Tongue (tissue), 2 donors: Measurements from ENCODE around the gene PLTP. TPM values are rescaled to one million over a fixed set of nuclear protein-coding genes. Genes with fewer than 3 reads are reported as not detected.
"Not testable (repeated sequence)": the region's sequence is repeated elsewhere in the genome, so short reads cannot be mapped to it uniquely, and the experiment has no call there.

Experiments
- DNase-seq: peaks from one replicate; pipeline ENCODE4 v3.0.0-alpha.2; 2015
- total RNA-seq: library from RNA; depleted of rRNA; stranded (reverse); fragments of >200 nt; gene quantifications from one replicate; pipeline ENCODE4 v1.2.3, GENCODE V29; 2014

Gene PLTP
- total RNA-seq, 1 donor from 2014 or later: 14.0 TPM

DNA sequence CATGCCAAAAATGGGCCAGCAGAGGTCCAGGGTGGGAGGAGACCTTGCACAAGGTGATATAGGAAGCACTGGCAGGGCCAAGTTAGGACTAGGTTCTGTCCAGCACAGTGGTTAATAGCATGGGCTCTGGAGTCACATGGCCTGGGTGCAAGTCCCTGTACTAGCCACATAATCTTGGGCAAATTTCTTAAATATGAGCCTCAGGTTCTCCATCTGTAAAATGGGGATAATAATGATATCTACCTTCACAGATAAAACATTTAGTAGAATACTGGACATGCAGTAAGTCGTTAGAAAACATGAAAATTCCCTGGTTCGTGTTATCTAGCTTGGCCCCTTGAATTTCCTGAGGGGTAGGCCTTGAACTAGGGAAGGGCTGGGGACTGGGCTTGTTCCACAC is 14.7 kb downstream of the PLTP start:
- DNase-seq: no peak

DNA sequence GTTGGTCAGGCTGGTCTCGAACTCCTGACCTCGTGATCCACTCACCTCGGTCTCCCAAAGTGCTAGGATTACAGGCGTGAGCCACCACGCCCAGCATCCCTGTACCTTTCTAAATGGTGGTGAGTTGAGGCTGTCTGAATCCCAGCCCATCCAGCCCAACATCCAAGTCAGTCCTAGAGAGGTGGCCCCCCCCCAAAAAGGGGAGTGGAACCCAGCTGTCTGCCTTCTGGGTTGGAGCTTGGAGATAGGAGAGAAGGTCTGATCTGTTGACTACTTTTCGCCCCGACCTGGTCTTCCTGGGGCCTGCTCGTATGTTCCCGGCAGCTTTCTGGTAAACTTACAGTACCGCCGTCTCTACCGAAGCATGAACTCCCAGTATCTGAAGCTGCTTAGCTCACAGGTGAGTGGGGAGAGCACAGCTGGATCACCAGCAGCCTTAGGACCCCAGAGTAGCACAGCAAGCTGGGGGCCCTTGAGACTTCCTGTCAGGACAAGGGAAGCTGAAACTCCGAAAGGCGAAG is 15.3 kb downstream of the PLTP start:
- no peak for DNase-seq

GRCh38 chr20:45894797-45895196 is 17.2 kb downstream of the PLTP start:
- no peak for DNase-seq

- no peak for DNase-seq
Measured at GRCh38 chr20:45893831-45894230, 18.1 kb downstream of the PLTP start.

DNA sequence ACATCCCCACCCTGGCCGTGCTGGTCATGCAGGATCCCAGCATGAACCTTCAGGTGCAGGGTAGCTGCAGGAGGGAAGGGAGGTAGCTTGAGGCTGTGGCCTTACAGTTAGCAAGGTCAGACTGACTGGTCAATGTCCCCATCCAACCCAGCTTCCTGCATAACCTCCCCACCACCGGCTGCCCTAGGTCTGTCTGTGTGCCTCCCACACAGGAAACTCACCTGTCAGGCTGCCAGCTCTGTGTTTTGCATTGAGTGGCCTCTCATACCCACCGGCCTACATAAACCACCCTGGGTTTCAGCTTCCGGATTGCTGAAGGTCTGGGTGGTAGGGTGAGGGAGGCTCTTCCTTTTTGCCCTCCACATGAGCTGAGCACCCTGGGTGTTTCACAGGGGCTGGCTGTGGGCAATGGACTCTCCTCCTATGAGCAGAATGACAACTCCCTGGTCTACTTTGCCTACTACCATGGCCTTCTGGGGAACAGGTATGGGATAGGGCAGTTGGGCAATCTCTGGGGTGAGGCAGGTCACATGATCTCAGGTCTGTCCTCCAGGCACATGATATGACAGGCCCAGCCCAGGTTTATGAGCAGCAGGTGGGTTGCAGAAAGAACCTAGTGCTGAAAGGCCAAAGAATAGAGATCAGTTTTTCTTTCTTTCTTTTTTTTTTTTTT is 19.0 kb downstream of the PLTP start:
- no peak for DNase-seq

DNA sequence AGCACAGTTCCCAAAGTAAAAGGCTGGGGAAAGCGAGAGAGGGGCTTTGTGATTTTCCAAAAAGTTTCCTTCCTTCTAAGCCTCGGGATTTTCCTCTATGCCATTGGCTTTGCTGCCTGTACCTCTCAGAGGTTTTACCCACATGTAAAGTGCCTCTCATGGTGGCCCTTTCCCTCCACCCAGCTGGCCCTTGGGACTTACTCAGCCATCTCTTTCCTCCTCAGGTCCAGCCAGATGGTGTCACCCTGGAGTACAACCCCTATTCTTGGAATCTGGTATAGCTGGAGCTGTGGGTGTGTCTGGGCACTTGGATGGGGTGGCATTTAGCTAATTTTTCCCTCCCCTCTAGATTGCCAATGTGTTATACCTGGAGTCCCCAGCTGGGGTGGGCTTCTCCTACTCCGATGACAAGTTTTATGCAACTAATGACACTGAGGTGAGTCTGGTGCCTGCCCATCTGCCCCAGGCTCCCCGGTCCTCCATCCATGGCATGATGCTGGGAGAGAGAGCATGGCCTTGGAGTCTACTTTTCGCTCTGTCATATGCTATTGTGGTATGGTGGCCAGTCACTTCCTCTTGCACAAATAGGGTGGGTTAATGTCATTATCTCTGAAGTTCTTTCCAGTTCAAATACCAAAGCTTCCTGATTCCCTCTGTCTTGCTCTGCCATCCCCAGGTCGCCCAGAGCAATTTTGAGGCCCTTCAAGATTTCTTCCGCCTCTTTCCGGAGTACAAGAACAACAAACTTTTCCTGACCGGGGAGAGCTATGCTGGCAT is 19.7 kb downstream of the PLTP start:
- DNase-seq: no peak

DNA sequence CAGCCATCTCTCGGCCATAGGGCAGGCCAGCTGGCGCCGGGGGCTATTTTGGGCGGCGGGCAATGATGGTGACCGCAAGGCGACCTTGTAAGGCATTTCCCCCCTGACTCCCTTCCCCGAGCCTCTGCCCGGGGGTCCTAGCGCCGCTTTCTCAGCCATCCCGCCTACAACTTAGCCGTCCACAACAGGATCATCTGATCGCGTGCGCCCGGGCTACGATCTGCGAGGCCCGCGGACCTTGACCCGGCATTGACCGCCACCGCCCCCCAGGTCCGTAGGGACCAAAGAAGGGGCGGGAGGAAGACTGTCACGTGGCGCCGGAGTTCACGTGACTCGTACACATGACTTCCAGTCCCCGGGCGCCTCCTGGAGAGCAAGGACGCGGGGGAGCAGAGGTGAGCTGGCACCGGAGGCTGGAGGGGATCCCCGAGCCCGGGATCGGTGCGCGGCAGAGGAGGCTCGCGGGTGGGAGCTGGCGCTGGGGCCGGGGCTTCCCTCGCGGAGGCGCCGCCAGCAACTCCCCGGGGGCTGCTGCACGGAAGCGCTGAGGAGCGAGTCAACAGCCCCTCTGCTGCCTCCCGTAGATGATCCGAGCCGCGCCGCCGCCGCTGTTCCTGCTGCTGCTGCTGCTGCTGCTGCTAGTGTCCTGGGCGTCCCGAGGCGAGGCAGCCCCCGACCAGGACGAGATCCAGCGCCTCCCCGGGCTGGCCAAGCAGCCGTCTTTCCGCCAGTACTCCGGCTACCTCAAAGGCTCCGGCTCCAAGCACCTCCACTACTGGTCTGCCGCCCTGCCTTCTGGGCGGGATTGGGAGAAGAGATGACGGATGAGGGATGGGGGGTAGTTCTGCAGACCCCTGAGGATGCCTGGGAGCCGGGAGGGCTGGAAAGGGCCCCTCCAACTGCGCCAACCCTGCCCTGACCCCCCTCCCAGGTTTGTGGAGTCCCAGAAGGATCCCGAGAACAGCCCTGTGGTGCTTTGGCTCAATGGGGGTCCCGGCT is 20.7 kb downstream of the PLTP start, which contains the start of the genes CTSA and NEURL2:
TSS of gene CTSA (plus strand) at position 351 of the 999 bp plus-strand sequence. CDS start at position 585, 234 bp downstream.
TSS of gene NEURL2 (minus strand) at position 224 of the 999 bp plus-strand sequence. CDS start at position 7, 217 bp downstream.
- peak; percentile 95 for DNase-seq

DNA sequence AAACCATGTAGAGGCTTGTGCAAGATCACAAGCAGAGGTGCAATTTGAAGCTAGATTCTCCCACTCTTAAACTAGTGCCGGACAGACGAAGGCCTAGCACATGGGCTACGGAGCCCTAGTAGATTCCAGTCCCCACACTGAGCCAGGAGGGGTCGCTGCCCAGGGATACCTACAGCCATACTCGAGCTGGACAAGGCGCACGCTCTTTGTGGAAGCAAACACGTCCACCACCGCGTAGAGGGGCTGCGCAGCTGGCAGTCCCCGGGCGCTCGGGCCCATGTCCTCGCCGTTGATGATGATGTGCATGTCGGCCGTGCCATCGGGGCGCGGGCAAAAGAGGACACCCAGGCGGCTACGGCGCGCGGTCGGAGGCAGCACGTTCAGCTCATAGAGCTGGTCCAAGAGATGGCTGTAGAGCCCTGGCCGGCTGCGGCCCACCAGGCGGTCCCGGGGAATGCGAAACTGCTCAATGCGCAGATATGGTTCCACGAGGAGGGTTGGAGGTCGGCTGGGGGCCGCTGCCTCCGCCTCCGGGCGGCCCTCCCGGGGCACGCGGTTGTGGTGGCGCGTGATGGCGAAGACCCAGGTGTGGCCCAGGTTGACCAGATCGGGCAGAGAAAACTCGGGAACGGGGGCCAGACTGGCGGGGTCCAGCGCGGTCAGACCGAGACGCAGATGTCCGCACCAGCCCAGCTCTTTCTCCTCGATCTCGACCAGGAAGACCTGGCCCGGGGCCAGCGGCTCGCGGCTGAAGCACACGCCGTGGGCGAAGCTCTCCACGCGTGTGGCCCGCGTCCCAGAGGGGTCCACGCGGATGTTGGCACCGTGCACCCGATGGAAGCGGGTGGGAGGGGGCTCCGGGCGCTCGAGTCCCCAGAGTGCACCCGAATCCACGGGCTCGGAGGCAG is 21.6 kb downstream of the PLTP start:
- peak; percentile 92 for DNase-seq

GRCh38 chr20:45888681-45889080 is 23.3 kb downstream of the PLTP start:
- no peak for DNase-seq

DNA sequence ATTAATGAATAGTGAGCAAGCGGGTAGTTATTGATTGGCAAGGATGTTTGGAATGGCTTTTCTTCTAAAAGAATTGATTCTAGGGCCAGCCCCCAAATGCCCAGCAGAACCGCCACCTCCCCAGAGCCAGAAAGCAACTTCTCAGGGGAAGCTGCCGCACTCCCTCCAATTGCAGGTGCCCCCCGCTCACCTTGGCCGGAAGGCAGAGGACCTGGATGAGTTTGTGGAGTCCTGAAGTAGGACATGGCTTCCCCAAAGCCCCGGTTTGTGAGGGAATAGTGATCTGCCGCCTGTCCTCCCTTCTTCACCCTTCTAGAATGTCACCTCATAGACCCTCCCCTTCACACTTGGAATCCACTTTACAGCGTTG is 24.6 kb downstream of the PLTP start, which contains the start of gene SPATA25:
TSS of gene SPATA25 (minus strand) at position 277 of the 370 bp plus-strand sequence. CDS start at position 245, 32 bp downstream.
- DNase-seq: no peak

DNA sequence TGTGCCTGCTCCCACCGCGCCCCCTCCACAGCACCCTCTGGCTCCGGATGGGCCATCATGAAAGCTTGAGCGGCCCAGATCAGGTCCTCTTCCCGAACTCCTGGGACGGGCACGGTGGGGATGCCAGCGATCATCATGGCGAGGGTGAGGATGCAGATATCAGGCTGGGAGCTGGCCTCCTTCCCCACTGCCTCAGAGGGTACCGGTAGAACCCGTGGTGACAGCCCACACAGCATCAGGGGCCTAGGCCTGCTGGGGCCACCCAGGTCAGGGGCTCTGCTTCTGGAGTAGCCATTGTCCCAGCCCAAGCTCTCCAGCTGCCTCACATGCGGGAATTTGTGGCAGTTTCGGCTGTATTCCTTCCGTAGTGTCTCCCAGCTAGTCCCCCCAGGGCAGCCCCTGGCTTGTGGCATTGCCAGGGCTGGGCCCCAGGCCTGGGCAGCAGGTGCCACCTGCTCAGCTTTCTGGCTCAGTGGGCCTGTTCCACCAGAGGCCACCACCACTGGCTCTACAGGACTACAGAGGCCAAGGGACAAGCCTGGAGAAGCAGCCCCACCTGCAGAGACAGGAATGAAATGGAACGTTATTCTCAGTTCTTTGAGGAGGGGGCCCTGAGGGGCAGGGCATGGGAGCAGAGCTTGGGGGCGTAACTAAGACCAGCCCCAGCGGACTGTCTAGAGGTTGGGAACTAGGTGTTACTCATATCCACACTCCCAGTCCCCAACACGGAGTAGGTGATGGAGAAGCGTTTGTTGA is 25.2 kb downstream of the PLTP start:
- DNase-seq: no peak

GRCh38 chr20:45883100-45883469 is 28.9 kb downstream of the PLTP start:
- no peak for DNase-seq

GRCh38 chr20:45882469-45883099 is 29.4 kb downstream of the PLTP start:
- DNase-seq: no peak

DNA sequence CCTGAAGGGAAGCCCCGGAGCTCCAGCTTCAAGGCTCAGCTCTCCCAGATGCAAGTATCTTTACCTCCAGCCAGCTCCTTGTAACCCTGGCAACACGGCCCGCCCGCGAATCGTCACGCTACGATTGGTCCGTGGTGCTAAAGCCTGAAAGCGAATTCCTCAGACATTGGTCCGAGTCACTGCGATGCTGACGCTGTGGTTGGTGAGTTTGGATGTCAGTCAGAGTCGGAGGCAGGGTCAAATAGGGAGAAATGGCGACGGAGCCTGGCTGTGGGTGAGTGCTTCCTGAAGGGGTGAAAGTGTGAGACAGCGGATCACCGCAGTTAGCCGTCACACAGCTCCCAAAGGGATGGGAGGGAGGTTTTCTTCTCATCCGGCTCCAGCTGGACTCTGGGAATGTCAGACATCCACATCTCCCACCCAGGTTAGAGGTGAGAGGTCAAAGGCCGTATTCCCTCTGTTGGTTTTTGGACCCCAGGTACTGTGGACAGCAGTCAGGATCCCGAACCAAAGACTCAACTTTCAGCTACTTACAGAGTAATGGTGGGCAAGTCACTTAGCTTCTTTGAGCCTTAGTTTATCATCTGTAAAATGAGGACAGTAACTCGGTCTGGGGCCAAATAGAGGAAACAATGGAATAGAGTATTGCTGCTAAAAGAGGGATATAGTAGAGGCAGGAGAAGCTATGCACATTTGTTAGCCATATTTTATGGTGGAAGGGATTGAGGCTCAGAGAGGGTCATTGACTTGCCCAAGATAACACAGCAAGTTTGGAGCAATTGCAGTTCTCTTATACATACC is 30.8 kb downstream of the PLTP start, which contains the start of gene ZSWIM1:
TSS of gene ZSWIM1 (plus strand) at position 240 of the 801 bp plus-strand sequence. CDS start 1,366 bp downstream, outside the sequence.
- DNase-seq: peak; percentile 100

DNA sequence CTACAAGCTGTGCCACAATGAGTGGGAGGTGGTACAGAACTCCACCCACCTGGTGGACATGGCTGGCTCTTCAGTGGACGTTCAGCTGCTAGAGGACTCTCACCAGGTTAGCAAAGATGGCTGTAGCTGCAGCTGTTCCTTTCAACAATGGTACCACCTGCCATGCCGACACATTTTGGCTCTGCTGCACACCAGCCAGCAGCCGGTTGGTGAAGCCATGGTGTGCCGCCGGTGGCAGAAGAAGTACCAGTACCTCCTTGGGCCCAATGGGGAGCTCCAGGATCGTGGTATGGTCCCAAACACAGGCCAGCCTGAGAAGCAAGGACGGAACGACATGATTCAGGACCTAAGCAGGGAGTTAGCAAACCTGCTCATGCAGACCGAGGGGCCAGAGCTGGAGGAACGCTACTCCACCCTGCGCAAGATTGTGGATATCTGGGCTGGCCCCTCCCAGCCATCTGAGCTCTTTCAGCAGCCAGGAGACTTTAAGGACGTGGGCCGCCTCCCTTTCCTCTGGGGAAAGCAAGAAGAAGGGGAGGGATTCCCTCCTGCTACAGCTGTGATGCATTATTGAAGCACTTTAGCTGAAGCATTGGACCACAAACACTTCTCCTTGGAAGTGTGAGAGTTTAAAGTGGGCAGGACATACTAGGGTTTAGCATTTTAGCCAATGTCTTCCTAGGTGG is 33.7 kb downstream of the PLTP start:
- DNase-seq: no peak

DNA sequence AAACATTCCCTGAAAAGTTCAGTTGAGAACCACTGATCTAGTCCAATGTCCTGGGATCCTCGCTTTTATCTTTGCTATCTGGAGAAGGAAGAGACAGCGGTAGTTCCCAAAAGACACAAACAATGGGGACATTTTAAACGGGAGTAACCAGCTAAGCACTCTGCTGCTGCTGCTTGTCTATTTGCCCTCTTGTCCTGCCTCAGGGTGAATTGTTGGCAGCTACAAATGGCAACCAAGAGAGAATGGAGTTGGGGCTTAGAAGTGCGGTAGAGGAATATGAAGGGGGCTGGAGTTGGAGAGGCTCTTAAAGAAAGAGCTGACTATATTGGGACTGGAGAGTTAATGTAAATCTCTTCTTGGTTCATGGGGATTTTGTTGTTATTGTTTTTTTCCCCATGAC is 37.4 kb downstream of the PLTP start:
- DNase-seq: no peak

DNA sequence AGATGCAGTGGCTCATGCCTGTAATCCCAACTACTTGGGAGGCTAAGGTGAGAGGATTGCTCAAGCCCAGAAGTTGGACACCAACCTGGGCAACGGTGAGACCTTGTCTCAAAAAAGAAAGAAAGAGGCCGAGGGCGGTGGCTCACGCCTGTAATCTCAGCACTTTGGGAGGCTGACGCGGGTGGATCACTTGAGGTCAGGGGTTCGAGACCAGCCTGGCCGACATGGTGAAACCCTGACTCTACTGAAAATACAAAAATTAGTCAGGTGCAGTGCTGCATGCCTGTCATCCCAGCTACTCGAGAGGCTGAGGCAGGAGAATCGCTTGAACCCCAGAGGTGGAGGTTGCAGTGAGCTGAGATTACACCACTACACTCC is 37.9 kb downstream of the PLTP start:
- not testable (repeated sequence) for DNase-seq
